Stimulated activated CD8-positive, alpha-beta memory T cell treated with anti-CD3 and anti-CD28 coated beads, Interleukin-15, amount 100 ng/mL, for 1 hour (primary cell): Measurements from ENCODE around the gene LPIN1.
"Not testable (repeated sequence)": the region's sequence is repeated elsewhere in the genome, so short reads cannot be mapped to it uniquely, and the experiment has no call there.

Experiments
- DNase-seq: peaks from one replicate; pipeline ENCODE4 v3.0.0-alpha.2; 2020; ENCODE audit warnings: low read depth

Gene LPIN1

DNA sequence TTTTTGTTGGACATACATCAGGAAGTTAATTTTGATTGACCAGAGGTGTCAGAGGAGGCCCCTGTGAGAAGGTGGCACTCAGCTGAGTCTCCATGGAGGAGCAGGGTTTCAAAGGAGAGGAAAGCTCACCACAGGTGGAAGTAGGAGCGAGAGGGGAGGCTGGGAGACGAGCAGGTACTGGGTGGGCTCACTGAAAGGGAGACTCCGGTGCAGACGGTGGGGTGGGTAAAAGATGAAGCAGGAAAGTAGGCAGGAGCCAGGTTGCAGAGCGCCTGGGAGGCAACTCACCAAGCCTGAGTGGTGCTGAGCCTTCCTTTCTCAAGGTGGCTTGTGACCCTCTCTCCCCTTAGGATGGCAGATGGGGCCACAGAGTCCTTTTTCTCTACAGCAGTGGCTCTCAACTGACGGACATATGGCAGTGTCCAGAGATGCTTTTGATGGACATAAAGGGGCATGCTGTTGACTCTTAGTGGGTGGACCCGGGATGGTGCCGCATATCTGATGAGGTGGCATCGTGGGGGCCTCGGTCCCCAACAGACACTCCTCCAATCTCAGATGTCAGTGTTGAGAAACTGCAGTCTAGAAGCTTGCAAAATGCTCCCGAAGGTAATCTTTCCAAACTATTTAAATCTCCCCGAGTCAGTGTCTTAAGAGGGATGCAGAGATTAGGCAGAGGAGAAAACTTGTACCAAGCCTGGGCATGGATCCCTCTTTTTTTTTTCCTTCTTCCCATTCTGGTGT lies 64.0 kb downstream of the LPIN1 start:
- no peak for DNase-seq

DNA sequence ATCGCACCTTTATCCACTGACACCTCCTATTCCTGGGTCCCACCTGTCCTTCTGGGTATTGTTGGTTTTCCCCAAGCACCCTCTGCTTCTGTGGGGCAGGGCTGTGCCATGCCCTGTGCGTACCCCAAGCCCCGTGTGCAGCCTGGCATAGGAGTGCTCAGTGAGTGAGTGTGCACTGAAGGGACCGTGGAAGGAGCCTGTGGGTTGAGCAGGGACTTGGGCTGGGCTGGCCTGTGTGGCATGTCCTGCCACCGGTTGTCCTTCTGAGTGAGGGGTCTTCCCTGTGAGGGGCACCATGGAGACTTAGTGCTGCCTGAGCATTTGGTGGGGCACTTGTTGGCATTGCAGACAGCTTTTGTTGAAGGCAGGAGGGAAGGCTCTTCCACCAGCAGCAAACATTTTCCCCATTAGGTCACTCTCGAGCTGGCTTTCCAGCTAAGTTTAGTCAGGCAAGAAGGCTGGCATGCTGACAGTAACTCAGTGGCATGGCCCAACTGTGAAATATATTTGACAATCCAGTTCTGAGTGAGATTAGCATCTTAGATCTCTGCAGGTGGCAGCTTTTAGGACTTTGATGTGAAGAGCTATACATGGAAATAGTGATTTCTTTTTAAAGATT lies 64.7 kb downstream of the LPIN1 start:
- DNase-seq: no peak

DNA sequence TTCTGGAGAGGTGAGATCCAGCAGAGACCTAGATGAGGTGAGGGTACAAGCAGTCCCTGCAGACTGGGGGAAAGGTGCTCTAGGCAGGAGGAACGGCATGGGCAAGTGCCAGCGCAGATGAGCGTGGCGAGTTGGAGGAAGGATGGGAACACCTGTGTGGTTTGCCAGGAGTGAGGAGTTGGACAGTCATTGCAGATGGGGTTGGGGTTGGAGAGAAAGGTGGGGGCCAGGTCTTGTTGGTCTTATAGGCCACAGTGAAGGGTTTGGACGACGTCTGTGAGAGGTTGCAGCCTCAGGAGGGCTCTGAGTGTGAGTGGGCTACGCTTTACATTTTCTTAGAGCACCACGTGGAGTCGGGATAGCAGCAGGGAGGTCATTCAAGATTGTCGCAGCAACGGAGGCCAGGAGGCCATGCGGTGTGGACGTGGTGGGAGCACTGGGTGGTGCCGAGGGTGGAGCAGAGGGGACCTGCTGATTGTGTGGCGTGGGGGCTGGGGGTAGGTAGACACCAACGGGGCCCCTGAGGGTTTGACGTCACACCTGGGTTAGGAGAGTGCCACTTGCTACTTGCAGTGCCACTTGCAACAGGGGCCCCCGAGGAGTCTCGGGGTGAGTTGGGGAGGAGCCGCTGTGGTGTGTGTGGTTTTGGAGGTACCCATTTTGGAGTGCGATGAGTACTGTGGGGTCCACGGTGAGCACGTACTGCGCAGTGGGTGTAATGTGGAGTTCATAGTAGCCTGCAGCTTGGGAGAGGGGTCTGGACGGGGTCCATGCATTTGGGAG lies 66.2 kb downstream of the LPIN1 start:
- DNase-seq: no peak

DNA sequence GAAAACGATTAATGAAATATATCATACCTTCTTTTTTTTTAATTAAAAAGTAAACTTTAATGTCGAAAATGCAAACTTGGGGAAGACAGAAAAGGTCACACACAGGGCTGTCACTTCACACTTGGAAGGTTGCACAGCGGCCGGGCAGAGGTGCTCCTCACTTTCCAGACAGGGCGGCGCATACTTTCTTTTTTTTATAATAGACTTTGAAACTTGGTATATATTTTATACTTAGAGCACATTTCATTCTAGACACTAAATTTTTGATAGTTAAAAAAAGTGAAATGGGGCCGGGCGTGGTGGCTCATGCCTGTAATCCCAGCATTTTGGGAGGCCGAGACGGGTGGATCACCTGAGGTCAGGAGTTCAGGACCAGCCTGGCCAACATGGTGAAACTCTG lies 66.9 kb downstream of the LPIN1 start:
- not testable (repeated sequence) for DNase-seq

DNA sequence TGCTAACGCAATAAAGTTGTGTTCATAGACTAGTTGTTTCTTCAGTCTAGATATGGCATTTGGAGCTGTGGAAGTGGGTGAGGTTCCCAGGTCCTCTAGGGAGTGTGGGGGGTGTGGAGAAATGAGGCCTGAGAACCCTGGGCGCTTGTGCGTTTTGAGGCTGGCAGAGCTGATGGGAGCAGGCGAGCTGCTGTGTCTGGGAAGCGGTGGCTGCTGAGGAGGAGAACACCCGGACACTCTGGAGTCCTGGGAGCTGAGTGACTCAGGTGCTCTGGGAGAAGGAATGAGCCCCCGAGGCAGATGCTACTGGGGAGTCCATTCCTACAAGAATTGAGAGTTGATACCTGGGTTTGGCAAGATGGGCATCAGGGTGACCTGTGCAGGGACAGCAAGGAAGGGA lies 67.5 kb downstream of the LPIN1 start:
- no peak for DNase-seq

DNA sequence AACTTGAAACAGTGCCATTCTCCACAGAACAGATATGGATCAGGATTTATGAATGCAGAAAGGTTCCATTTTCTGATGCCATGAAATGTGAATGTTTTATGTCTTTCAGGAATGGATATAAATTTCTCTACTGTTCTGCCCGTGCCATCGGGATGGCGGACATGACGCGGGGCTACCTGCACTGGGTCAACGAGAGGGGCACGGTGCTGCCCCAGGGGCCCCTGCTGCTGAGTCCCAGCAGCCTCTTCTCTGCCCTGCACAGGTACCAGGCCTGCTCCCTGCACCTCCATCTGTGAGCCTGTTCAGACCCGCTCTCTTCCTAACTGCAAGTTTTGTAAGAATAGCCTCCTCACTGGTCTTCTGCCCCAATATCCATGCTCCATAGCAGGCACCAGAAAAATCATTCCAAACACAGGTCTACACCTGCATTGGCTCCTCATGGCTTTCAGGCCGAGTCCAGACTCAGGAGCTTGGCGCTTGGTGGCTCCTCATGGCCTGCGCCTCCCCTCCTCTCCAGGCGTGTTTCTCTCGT lies 68.6 kb downstream of the LPIN1 start:
- DNase-seq: no peak

DNA sequence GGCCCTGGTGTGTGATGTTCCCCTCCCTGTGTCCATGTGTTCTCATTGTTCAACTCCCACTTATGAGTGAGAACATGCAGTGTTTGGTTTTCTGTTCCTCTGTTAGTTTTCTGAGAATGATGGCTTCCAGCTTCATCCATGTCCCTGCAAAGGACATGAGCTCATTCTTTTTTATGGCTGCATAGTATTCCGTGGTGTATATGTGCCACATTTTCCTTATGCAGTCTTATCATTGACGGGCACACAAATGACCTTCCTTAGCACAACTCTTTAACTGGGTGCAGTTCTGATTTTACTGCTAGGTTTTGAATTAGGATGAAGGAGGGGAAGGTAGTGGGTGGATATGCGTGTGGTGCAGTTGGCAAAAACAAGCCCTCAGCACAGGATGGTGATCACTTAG lies 70.5 kb downstream of the LPIN1 start:
- not testable (repeated sequence) for DNase-seq

DNA sequence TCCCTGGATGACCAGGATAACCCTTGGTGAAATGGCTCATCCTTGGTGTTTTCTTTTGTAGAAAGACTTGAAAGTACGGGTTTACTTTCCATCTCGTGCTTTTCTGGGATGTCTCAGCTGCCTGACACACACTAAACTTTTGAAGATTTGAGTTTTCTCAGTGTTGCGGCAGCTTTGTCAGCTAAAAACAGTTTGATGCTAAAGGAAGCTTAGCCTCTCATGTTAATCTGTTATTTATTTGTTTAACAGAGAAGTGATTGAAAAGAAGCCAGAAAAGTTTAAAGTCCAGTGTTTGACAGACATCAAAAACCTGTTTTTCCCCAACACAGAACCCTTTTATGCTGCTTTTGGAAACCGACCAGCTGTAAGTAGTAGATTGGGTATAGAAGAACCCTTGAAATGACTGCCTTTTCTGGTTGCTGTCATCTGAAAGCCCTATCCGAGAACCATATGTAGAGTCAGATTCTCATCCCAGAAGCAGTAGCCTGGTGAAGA lies 72.8 kb downstream of the LPIN1 start:
- no peak for DNase-seq

DNA sequence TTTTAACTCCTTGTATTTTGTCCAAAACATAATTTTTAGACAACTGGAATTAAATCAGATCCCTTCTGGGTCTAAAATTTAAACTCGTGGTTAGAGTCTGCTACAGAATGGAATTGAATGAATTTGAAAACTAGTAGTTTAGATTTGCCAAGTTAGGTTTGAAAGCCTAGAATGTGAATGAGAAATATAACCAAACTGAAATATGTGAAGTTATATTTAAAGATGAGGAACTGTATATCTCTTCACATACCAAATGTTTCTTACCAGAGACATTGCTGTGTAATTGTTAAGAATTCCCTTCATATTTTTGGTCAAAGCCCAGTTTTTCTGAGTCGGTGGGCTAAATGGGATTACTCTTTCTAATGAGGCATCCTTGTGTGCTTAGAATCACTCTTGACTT lies 74.2 kb downstream of the LPIN1 start:
- DNase-seq: no peak

DNA sequence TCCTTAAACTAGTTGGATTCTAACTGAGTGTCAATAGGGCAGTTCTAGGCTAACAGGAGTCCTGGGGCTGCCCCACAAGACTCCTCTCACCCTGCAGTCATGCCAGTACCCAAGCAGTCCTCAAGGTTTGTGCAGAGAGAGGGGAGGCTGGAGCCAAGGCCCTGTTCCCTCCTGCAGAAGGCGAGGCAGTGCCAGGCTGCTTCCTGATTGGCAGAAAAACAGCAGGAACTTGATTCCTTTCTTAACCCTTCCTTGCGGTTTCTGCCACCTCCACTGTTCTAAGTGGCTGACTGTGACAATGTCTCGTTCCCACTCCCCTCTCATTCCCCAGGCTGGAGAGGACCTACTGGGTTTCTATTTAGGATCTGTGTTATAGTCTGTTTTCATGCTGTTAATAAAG lies 75.3 kb downstream of the LPIN1 start:
- no peak for DNase-seq

DNA sequence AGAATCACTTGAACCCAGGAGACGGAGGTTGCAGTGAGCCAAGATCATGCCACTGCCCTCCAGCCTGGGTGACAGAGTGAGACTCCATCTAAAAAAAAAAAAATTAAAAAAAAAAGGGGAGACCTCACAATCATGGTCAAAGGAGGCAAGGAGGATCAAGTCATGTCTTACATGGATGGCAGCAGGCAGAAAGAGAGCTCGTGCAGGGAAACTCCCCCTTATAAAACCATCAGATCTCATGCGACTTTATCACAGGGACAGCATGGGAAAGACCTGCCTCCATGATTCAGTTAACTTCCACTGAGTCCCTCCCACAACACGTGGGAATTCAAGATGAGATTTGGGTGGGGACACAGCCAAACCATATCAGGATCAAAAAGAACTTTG lies 75.9 kb downstream of the LPIN1 start:
- not testable (repeated sequence) for DNase-seq

DNA sequence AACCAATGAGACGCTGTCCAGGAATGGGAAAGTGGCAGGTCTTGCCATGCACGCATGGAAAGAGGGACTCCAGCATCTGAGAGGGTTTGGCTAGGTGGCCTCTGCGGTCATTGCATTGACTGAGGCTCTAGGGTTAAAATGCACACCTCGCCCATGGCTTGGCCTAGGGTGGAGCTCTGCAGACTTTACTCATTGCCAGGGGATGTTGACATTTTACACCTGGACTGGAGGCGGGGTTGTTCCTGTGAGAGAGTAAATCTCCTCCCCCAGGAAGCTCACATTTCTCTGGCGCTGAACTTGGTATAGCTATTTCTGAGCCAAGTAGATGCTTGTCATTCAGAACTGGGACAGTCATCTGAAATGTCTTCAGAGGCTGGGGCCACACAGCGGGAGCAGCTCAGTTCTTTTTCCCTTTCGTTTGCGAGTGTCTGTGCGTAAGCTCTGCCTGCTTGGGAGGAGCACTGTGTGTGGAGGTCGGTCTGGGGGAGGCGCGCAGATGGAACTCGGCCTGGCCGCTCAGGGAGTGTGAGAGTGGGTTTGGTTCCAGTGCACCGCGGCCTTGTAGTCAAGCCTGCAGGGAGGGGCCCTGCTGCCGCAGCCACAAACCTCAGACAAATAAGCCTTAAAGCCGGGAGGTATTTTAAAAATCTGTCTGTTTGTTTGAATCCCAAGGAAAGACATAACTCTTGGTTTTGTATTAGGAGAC lies 76.5 kb downstream of the LPIN1 start:
- DNase-seq: no peak

DNA sequence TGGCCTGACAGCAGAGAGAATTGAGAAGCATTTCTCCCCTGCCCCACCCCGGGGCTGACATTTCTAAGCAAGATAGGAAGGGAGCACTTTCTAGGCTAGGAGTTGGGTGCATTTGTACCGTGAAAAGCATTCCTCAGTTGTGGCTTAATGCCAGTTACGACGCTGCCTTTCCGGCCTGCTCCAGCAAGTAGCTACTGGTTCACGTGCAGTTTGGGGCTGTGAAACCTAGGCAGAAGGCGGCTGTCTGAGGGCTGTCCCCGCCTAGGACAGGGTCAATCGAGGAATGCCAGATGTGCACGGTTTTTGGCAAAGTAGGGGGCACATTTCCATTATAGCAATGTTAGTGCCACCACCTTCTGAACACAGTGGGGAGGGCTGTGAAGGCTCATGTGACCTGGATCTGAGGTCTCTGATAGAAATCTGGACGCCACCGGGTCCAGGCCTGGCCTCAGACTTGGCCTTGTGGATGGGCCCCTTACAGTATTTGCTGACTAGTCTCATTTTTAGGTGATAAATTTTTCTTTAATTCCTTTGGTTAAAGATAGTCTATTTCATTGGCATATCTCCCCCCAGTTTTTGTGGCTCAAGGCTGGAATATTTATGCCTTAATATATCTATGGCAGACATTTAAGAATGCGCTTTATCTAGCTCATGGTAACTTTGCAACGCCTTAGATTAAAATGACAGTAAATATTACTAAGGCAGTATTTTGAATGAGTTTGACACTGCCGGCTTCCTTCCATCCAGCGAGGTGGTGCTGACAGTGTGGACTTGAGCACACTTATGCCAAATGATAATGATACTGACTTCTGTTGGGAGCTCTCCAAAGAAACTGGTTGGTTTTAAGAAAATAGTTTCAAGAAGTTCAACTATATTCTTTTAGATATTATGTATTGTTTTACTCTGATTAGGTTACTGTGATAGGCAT lies 78.7 kb downstream of the LPIN1 start:
- no peak for DNase-seq

DNA sequence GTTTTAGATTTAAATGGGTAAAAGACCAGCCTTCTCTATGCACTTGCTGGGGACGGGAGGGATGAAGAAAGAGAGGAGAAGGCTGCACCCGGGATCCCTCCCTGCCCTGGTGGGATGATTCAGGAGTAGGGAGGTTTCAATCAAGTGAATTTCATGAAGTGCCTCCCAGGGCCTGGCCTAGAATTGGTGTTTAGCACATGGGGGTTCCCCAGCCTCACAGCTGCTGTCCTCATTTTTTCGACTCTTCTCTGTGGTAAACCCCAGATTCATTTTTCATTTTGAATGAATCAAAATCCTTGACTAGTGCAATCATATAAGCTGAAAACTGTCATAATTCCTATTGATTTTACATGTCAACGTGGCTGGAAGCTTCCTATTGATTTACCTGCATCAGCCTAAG lies 81.1 kb downstream of the LPIN1 start:
- no peak for DNase-seq

DNA sequence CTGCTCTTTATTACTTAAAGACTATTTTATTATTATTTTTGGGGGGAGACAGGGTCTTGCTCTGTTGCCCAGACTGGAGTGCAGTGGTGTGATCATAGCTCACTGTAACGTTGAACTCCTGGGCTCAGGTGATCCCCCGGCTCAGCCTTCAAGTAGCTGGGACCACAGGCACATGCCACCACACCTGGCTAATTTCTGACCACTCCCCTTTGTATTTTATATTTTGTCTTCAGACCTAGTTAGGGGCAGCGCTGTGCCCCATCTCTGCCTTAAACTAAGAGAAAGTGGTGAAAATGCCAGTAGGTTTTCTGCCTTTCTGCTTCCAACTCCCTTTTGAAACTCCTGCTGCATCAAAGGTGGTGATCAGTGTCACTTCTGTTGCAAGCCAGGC lies 82.5 kb downstream of the LPIN1 start:
- no peak for DNase-seq

DNA sequence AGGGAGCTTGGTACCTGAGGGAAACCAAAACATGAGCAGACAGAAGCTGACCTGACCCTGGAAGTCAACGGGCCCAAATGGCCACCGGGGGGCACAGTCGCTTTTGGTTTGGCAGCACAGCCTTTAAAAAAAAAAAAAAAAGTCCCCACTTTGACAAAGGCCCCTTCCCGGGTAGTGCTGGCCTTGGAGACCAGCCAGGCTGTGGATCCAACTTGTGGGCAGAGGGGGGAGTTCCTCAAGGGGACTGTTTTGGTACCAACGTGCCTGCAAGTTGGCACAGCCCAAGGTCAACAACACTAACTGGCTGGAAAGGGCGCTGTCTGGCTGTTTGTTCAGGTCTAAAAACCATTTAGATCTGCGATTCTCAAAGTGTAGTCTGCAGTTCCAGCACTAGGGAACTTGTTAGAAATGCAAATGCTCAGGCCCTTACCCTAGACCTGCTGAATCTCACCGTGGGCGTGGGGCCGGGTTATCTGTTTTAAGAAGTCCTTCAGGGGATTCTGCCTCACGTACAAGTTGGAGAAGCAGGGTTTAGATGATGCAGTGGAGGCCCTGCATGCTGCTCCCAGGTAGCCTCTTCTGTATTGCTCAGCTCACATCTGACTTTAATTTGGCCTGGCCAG lies 83.0 kb downstream of the LPIN1 start:
- peak; percentile 46 for DNase-seq

DNA sequence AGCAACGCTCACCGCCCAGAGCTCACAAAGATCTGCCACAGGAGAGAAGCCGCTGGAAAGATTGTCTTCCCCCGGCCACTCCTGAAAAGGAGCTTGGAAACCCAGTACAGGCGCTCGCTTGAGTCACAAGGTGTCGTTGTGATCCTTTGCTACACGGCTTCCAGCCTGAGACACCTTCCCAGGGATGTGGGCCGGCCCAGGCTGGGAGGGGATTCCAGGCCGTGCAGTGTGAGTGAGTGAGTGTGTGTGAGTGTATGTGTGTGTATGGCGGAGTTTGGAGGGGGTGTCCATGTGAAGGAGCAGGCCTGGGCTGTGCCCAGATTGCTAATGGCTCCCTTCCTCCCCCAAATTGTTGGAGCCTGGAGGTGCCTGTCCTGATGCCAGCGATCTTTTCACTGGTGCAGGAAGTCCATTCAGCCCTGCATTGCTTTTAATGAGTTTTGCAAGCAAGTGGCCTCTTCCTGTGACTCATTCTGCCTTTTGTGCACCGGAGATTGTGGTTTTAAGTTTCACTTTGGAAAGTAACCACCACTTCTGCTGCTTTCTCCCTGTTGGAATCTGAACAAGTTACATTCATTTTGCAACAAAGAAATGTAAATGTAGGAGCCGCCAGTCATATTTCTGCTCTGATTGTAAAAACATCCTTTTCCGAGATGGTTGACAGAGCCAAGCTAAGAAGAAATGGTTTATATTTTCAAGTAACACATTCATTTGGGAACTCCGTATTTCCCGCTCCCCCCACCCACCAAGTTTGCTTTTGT lies 83.7 kb downstream of the LPIN1 start:
- DNase-seq: no peak

DNA sequence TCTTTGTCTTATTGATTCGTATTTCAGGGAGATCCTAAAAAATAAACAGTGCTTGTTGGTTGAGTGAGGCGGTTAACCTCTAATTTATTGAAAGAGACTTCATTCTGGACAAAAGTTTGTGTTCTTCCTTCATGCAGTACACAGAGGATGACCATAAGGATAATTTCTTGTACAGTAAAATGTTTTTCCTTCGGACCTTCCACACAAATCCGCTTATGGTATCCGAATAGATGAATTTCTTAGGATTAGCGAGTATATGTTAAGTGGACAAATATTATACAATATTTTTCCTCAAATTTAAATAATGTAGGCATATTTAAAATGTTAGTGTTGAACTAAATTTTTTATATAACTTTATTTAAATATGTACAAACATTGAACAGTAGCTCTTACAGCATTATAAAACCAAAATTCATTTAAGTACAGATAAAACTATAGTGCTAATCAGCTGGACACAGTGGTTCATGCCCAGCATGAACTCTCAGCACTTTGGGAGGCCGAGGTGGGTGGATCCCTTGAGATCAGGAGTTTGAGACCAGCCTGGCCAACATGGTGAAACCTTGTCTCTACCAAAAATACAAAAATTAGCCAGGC lies 84.4 kb downstream of the LPIN1 start:
- no peak for DNase-seq

DNA sequence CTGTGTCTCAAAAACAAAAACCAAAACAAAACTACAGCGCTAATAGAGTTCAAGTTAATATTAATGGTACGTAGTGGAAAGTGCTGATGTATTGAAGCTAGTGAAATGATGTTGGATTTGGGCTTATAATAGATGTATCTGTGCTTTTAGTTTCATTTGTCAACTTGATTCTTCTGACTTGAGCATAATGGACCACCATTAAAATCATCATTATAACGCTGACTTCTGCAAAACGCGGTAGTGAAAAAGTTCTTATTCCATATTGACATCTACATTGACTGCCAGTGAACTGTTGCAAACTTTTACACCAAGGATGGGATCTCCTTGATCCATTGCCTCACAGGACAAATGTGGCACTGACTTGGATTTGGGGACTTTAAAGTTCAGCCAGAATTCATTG lies 85.0 kb downstream of the LPIN1 start:
- DNase-seq: no peak
